Measurements from ENCODE around the gene CA7.

The CA7 gene

GRCh38 chr16:66881014-66881417 is 36.8 kb downstream of the CA7 start:
- Histone ChIP-seq H2AFZ (ENCODE audit: low read depth, low read length) (peak overlapping the region; percentile 84), H3K9ac (ENCODE audit: low read depth, low read length) (peak overlapping the region; percentile 97), H3K27ac (ENCODE audit: low read length) (peak overlapping the region; percentile 88), H3K4me2 (ENCODE audit: insufficient read depth, low read length) (peak overlapping the region; percentile 82), H3K4me1 (ENCODE audit: insufficient read depth, low read length) (peaks cover 71% of the 10 kb centered on the region), H4K20me1 (ENCODE audit: insufficient read depth, low read length) (peaks cover 33% of the 10 kb centered on the region), H3K79me2 (ENCODE audit: insufficient read depth, low read length) (peaks cover 53% of the 10 kb centered on the region), H3K36me3 (ENCODE audit: insufficient read depth, low read length) (peaks cover 36% of the 10 kb centered on the region), H3K9me3 (ENCODE audit: insufficient read depth, low read length, severe bottlenecking) (no peaks in the 10 kb centered on the region), H3K27me3 (ENCODE audit: insufficient read depth, low read length, poor library complexity) (no peaks in the 10 kb centered on the region), H3K4me3 (ENCODE audit: low read depth in 1 of 2, low read length in 2 of 2) (peak overlapping the region; percentile 95 to 98)
- peak; percentile 26 for DNase-seq
- TF ChIP-seq, protein P1, sequence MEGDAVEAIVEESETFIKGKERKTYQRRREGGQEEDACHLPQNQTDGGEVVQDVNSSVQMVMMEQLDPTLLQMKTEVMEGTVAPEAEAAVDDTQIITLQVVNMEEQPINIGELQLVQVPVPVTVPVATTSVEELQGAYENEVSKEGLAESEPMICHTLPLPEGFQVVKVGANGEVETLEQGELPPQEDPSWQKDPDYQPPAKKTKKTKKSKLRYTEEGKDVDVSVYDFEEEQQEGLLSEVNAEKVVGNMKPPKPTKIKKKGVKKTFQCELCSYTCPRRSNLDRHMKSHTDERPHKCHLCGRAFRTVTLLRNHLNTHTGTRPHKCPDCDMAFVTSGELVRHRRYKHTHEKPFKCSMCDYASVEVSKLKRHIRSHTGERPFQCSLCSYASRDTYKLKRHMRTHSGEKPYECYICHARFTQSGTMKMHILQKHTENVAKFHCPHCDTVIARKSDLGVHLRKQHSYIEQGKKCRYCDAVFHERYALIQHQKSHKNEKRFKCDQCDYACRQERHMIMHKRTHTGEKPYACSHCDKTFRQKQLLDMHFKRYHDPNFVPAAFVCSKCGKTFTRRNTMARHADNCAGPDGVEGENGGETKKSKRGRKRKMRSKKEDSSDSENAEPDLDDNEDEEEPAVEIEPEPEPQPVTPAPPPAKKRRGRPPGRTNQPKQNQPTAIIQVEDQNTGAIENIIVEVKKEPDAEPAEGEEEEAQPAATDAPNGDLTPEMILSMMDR (IDR thresholded peaks at IDR 0.05; ENCODE audit: borderline replicate concordance, extremely low read depth, low read length, poor library complexity, severe bottlenecking) = no peak
- no peak for TF ChIP-seq EZH2 (IDR thresholded peaks at IDR 0.05; ENCODE audit: borderline replicate concordance, low read depth, low read length, severe bottlenecking)
- peak; percentile 2 for ATAC-seq (ENCODE audit: insufficient read depth, low read depth)

DNA sequence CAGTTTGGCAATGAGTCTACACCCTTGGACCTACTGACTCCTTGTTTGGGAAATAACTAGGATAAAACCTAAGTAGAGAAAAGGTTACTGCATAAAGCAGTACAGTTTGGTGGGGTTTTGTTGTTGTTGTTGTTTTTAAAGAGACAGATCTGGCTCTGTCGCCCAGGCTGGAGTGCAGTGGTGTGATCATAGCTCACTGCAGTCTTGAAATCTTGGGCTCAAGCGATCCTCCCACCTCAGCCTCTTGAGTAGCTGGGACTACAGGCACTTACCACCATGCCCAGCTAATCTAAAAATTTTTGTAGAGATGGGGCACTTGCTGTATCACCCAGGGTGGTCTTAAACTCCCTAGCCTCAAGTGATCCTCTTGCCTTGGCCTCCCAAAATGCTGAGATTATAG is 37.3 kb downstream of the CA7 start:
- Histone ChIP-seq H3K27me3 (ENCODE audit: insufficient read depth, low read length, poor library complexity) (no peaks in the 10 kb centered on the region), H3K79me2 (ENCODE audit: insufficient read depth, low read length) (peaks cover 58% of the 10 kb centered on the region), H3K4me1 (ENCODE audit: insufficient read depth, low read length) (peaks cover 71% of the 10 kb centered on the region), H3K27ac (ENCODE audit: low read length) (peak overlapping the region; percentile 17; the same call in 1 of the 2 replicates), H2AFZ (ENCODE audit: low read depth, low read length) (no peak overlapping the region), H3K4me2 (ENCODE audit: insufficient read depth, low read length) (peak overlapping the region; percentile 82), H4K20me1 (ENCODE audit: insufficient read depth, low read length) (peaks cover 36% of the 10 kb centered on the region), H3K9ac (ENCODE audit: low read depth, low read length) (peak overlapping the region; percentile 97), H3K9me3 (ENCODE audit: insufficient read depth, low read length, severe bottlenecking) (no peaks in the 10 kb centered on the region), H3K4me3 (ENCODE audit: low read depth in 1 of 2, low read length in 2 of 2) (peak overlapping the region; percentile 12 to 98; a peak in 3 of 4 replicates), H3K36me3 (ENCODE audit: insufficient read depth, low read length) (peaks cover 41% of the 10 kb centered on the region)
- TF ChIP-seq, protein P1 (IDR thresholded peaks at IDR 0.05; ENCODE audit: borderline replicate concordance, extremely low read depth, low read length, poor library complexity, severe bottlenecking) = no peak
- no peak for TF ChIP-seq EZH2 (IDR thresholded peaks at IDR 0.05; ENCODE audit: borderline replicate concordance, low read depth, low read length, severe bottlenecking)
- no peak for DNase-seq
- ATAC-seq (ENCODE audit: insufficient read depth, low read depth) = no peak

GRCh38 chr16:66881964-66882508 is 37.8 kb downstream of the CA7 start:
- peaks cover 46% of the 10 kb centered on the region for H3K36me3 ChIP-seq (ENCODE audit: insufficient read depth, low read length)
- peak overlapping the region; percentile 97 for H3K9ac ChIP-seq (ENCODE audit: low read depth, low read length)
- H2AFZ ChIP-seq (ENCODE audit: low read depth, low read length) = no peak overlapping the region
- no peaks in the 10 kb centered on the region for H3K27me3 ChIP-seq (ENCODE audit: insufficient read depth, low read length, poor library complexity)
- H3K4me1 ChIP-seq (ENCODE audit: insufficient read depth, low read length) = peaks cover 69% of the 10 kb centered on the region
- H4K20me1 ChIP-seq (ENCODE audit: insufficient read depth, low read length) = peaks cover 40% of the 10 kb centered on the region
- peak overlapping the region; percentile 82 for H3K4me2 ChIP-seq (ENCODE audit: insufficient read depth, low read length)
- no peak for DNase-seq
- no peaks in the 10 kb centered on the region for H3K9me3 ChIP-seq (ENCODE audit: insufficient read depth, low read length, severe bottlenecking)
- peaks cover 63% of the 10 kb centered on the region for H3K79me2 ChIP-seq (ENCODE audit: insufficient read depth, low read length)
- no peak for ATAC-seq (ENCODE audit: insufficient read depth, low read depth)
- no peak for TF ChIP-seq EZH2 (IDR thresholded peaks at IDR 0.05; ENCODE audit: borderline replicate concordance, low read depth, low read length, severe bottlenecking)
- TF ChIP-seq, protein P1 (IDR thresholded peaks at IDR 0.05; ENCODE audit: borderline replicate concordance, extremely low read depth, low read length, poor library complexity, severe bottlenecking) = no peak
- H3K27ac ChIP-seq (ENCODE audit: low read length) = peak overlapping the region; percentile 30; the same call in 1 of the 2 replicates
- peak overlapping the region in 1 of 2 experiments; percentile 98; a peak in 2 of 4 replicates for H3K4me3 ChIP-seq (ENCODE audit: low read depth in 1 of 2, low read length in 2 of 2)

Data from DND-41 (cell line).